HCT116 (cell line): ENCODE measurements around the gene GPR146. TPM values are rescaled to one million over a fixed set of nuclear protein-coding genes. Genes with fewer than 3 reads are reported as not detected.

Source experiments
- ATAC-seq: fragments of 200-7000 bp; cut with Tn5 transposase; 2 replicates; pipeline ENCODE4 v1.9.1; 2020; ENCODE audit warnings: mild to moderate bottlenecking, moderate library complexity
- BruUV-seq: library from RNA; stranded (reverse); fragments of 400-500 nt; replicated peaks from 2 replicates; lab custom pipeline; 2021; lab: Mats Ljungman, UMichigan
- CTCF ChIA-PET: fragments of 300-600 bp; sonication (Branson Sonifier 250); formaldehyde crosslinking; loops from one replicate; lab custom pipeline; 2021; ENCODE audit warnings: antibody characterized with exemption; lab: Charles Lee
- POLR2A ChIA-PET: fragments of 300-600, 350-600 bp; sonication (Branson Sonifier 250); formaldehyde crosslinking; loops from one replicate; lab custom pipeline; 2021; ENCODE audit warnings: antibody characterized with exemption; lab: Charles Lee
- RAD21 ChIA-PET, 2 experiments: fragments of 300-600 bp; sonication (Branson Sonifier 250); formaldehyde crosslinking; loops; one replicate each; lab custom pipeline; 2023; ENCODE audit warnings: low total read pairs in 2 of 2; ENCODE audit not compliant: uncharacterized antibody in 2 of 2, unreplicated experiment in 2 of 2, low non-redundant PET in 1 of 2; lab: Charles Lee
- DNase-seq: peaks from one replicate; pipeline ENCODE4 v3.0.0-alpha.2; 2010; ENCODE audit warnings: low read depth, low spot score
- H2AFZ ChIP-seq: fragments of 200-600 bp; shearing (Covaris generic), sonication (generic); 2 replicates; pipeline ENCODE4 v1.6.1; 2017; ENCODE audit warnings: low read depth, mixed run types, mixed read lengths, antibody characterized with exemption, low read length; ENCODE audit not compliant: poor library complexity, severe bottlenecking
- H3K27ac ChIP-seq: 2 replicates; pipeline ENCODE4 v1.5.1; 2012; ENCODE audit warnings: low read depth, low read length
- H3K27me3 ChIP-seq: fragments of 200-600 bp; sonication (generic); 2 replicates; pipeline ENCODE4 v1.6.1; 2016; ENCODE audit warnings: mixed run types, low read length, mixed read lengths; ENCODE audit not compliant: insufficient read depth
- H3K36me3 ChIP-seq, 2 experiments: fragments of 200-500 bp in 1 of 2; fragments of 200-600 bp in 1 of 2; sonication (Bioruptor generic) in 1 of 2; sonication (generic) in 1 of 2; 2 replicates each; pipeline versions ENCODE4 v1.5.1 to v1.6.1; 2014 to 2016; ENCODE audit warnings: low read length in 2 of 2, inconsistent platforms in 1 of 2, mixed read lengths in 1 of 2, mixed run types in 1 of 2; ENCODE audit not compliant: insufficient read depth in 2 of 2, control insufficient read depth in 1 of 2
- H3K4me1 ChIP-seq, 2 experiments: fragments of 200-600 bp in 1 of 2; sonication (generic) in 1 of 2; 2 replicates each; pipeline versions ENCODE4 v1.5.1 to v1.6.1; 2012 to 2017; ENCODE audit warnings: low read length in 2 of 2, inconsistent platforms in 1 of 2, mild to moderate bottlenecking in 1 of 2, mixed read lengths in 1 of 2, mixed run types in 1 of 2, moderate library complexity in 1 of 2; ENCODE audit not compliant: insufficient read depth in 2 of 2, control insufficient read depth in 1 of 2
- H3K4me2 ChIP-seq: fragments of 200-600 bp; sonication (generic); 2 replicates; pipeline ENCODE4 v1.6.1; 2017; ENCODE audit warnings: mixed run types, low read length, mixed read lengths
- H3K4me3 ChIP-seq, 2 experiments: fragments of 200-600 bp in 1 of 2; sonication (generic) in 1 of 2; replicated peaks in 1 of 2; 2 replicates each; pipeline ENCODE4 v1.5.1; 2011 to 2016; ENCODE audit warnings: low read length in 2 of 2, control low read depth in 1 of 2, low read depth in 1 of 2, mild to moderate bottlenecking in 1 of 2, mixed read lengths in 1 of 2, mixed run types in 1 of 2
- H3K79me2 ChIP-seq: fragments of 200-600 bp; sonication (generic); 2 replicates; pipeline ENCODE4 v1.6.1; 2017; ENCODE audit warnings: mild to moderate bottlenecking, mixed run types, low read length, moderate library complexity, mixed read lengths; ENCODE audit not compliant: insufficient read depth
- H3K9ac ChIP-seq: fragments of 200-600 bp; sonication (generic); 2 replicates; pipeline ENCODE4 v1.6.1; 2016; ENCODE audit warnings: low read length, mixed read lengths
- H3K9me2 ChIP-seq: fragments of 200-600 bp; sonication (generic), shearing (Covaris generic); 2 replicates; pipeline ENCODE4 v1.6.1; 2017; ENCODE audit warnings: mixed run types, mild to moderate bottlenecking, moderate library complexity; ENCODE audit not compliant: insufficient read depth
- H3K9me3 ChIP-seq, 2 experiments: fragments of 200-500 bp in 1 of 2; fragments of 200-600 bp in 1 of 2; sonication (Bioruptor generic) in 1 of 2; sonication (generic) in 1 of 2; 2 replicates each; pipeline ENCODE4 v1.6.1; 2014 to 2017; ENCODE audit warnings: low read length in 2 of 2, mixed read lengths in 2 of 2, inconsistent platforms in 1 of 2, low read depth in 1 of 2, mild to moderate bottlenecking in 1 of 2, mixed run types in 1 of 2, moderate library complexity in 1 of 2; ENCODE audit not compliant: control insufficient read depth in 1 of 2, insufficient read depth in 1 of 2
- H4K20me1 ChIP-seq: fragments of 200-600 bp; sonication (generic), shearing (Covaris generic); 2 replicates; pipeline ENCODE4 v1.6.1; 2017; ENCODE audit warnings: mixed run types, mild to moderate bottlenecking, moderate library complexity; ENCODE audit not compliant: insufficient read depth
- CBX3 ChIP-seq: IDR thresholded peaks from 2 replicates; pipeline ENCODE4 v1.6.1; 2012; ENCODE audit warnings: low read depth
- EZH2phosphoT487 ChIP-seq: fragments of 200-600 bp; IDR thresholded peaks from 2 replicates; pipeline ENCODE4 v1.6.1; 2018; ENCODE audit warnings: antibody characterized with exemption, borderline replicate concordance
- FOSL1 ChIP-seq: IDR thresholded peaks from 2 replicates; pipeline ENCODE4 v1.6.1; 2012; ENCODE audit warnings: low read depth
- JUND ChIP-seq: IDR thresholded peaks from 2 replicates; pipeline ENCODE4 v1.6.1; 2012
- RAD21 ChIP-seq: IDR thresholded peaks from 2 replicates; pipeline ENCODE4 v1.6.1; 2012; ENCODE audit warnings: low read depth, mild to moderate bottlenecking
- SRF ChIP-seq: IDR thresholded peaks from 2 replicates; pipeline ENCODE4 v1.6.1; 2012; ENCODE audit warnings: low read depth
- TCF7L2 ChIP-seq: IDR thresholded peaks from 2 replicates; pipeline ENCODE4 v1.7.0; 2011; ENCODE audit warnings: borderline replicate concordance, inconsistent platforms; ENCODE audit not compliant: insufficient read depth, insufficient read length; ENCODE audit errors: extremely low read depth
- YY1 ChIP-seq: IDR thresholded peaks from 2 replicates; pipeline ENCODE4 v1.6.1; 2011; ENCODE audit warnings: low read length, low read depth, moderate library complexity, mild to moderate bottlenecking; ENCODE audit not compliant: insufficient replicate concordance; ENCODE audit errors: extremely low read depth
- ZFX ChIP-seq: fragments of 450-650 bp; IDR thresholded peaks from 2 replicates; pipeline ENCODE4 v1.6.1; 2017
- ZNF274 ChIP-seq: fragments of 200-500 bp; sonication (Bioruptor generic); IDR thresholded peaks from 2 replicates; pipeline ENCODE4 v1.6.1; 2014; ENCODE audit warnings: mild to moderate bottlenecking, low read depth, low read length, inconsistent platforms
- intact Hi-C: fragments of 100-400 bp; cut with micrococcal nuclease; formaldehyde crosslinking; loops from 2 replicates; pipeline ENCODE4 v1.10.0; 2022
- total RNA-seq: library from RNA; stranded (reverse); gene quantifications from one replicate; pipeline ENCODE4 v1.2.1, GENCODE V29; 2021; ENCODE audit not compliant: unreplicated experiment
- TF ChIP-seq, protein P1 (sequence below): IDR thresholded peaks from 2 replicates; pipeline ENCODE4 v1.6.1; 2011; ENCODE audit warnings: mild to moderate bottlenecking, low read length, moderate library complexity; ENCODE audit not compliant: insufficient replicate concordance; ENCODE audit errors: extremely low read depth
- TF ChIP-seq, protein P2 (sequence below): IDR thresholded peaks from 2 replicates; pipeline ENCODE4 v1.6.1; 2012; ENCODE audit warnings: low read depth

The GPR146 gene
- total RNA-seq, 1 experiment from 2014 or later, result 2.4 TPM

GRCh38 chr7:1095621-1096155 is 51.3 kb downstream of the GPR146 start:
- no peaks in the 10 kb centered on the region for H4K20me1 ChIP-seq
- peaks cover 18% of the 10 kb centered on the region; the same call in 1 of the 2 replicates for H3K79me2 ChIP-seq
- H3K36me3 ChIP-seq, result 0 out of 4 replicates have a peak, but pooled peaks cover 0 to 2% of the 10 kb centered on the region in 2 experiments
- CTCF ChIA-PET, result no interaction called here
- no peak overlapping the region for H2AFZ ChIP-seq
- no peaks in the 10 kb centered on the region for H3K9me2 ChIP-seq
- POLR2A ChIA-PET, result no interaction called here
- H3K9me3 ChIP-seq, result no peaks in the 10 kb centered on the region
- TF ChIP-seq ZNF274 (no peak), SRF (no peak), YY1 (no peak), FOSL1 (no peak), ZFX (no peak), JUND (no peak), RAD21 (no peak)
- no peaks in the 10 kb centered on the region for H3K27me3 ChIP-seq
- intact Hi-C loops, result no loop called here
- ATAC-seq (no peak), DNase-seq (no peak)
- no TSS peak for BruUV-seq
- H3K4me1 ChIP-seq, result no peaks in the 10 kb centered on the region
- H3K4me3 ChIP-seq, result no peak overlapping the region
- no peak overlapping the region for H3K9ac ChIP-seq
- H3K27ac ChIP-seq, result no peak overlapping the region
- RAD21 ChIA-PET, result no interaction called here
- no peak overlapping the region for H3K4me2 ChIP-seq

GRCh38 chr7:1096156-1097119 is 52.1 kb downstream of the GPR146 start:
- ATAC-seq (no peak), DNase-seq (no peak)
- Histone ChIP-seq H3K79me2 (peaks cover 21% of the 10 kb centered on the region; the same call in 1 of the 2 replicates), H3K9ac (no peak overlapping the region), H3K36me3 (0 out of 4 replicates have a peak, but pooled peaks cover 0 to 2% of the 10 kb centered on the region in 2 experiments), H3K4me1 (no peaks in the 10 kb centered on the region), H3K9me3 (no peaks in the 10 kb centered on the region), H3K4me3 (no peak overlapping the region), H2AFZ (no peak overlapping the region), H3K27ac (no peak overlapping the region), H3K9me2 (no peaks in the 10 kb centered on the region), H4K20me1 (no peaks in the 10 kb centered on the region), H3K27me3 (no peaks in the 10 kb centered on the region), H3K4me2 (no peak overlapping the region)
- ChIA-PET RAD21 (no interaction called here), POLR2A (no interaction called here), CTCF (no interaction called here)
- intact Hi-C loops, result no loop called here
- no TSS peak for BruUV-seq
- TF ChIP-seq EZH2phosphoT487 (no peak), FOSL1 (no peak), SRF (no peak), RAD21 (no peak), YY1 (no peak), CBX3 (no peak), TCF7L2 (no peak)
- TF ChIP-seq, protein P1, sequence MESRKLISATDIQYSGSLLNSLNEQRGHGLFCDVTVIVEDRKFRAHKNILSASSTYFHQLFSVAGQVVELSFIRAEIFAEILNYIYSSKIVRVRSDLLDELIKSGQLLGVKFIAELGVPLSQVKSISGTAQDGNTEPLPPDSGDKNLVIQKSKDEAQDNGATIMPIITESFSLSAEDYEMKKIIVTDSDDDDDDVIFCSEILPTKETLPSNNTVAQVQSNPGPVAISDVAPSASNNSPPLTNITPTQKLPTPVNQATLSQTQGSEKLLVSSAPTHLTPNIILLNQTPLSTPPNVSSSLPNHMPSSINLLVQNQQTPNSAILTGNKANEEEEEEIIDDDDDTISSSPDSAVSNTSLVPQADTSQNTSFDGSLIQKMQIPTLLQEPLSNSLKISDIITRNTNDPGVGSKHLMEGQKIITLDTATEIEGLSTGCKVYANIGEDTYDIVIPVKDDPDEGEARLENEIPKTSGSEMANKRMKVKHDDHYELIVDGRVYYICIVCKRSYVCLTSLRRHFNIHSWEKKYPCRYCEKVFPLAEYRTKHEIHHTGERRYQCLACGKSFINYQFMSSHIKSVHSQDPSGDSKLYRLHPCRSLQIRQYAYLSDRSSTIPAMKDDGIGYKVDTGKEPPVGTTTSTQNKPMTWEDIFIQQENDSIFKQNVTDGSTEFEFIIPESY, result no peak
- TF ChIP-seq, protein P2, sequence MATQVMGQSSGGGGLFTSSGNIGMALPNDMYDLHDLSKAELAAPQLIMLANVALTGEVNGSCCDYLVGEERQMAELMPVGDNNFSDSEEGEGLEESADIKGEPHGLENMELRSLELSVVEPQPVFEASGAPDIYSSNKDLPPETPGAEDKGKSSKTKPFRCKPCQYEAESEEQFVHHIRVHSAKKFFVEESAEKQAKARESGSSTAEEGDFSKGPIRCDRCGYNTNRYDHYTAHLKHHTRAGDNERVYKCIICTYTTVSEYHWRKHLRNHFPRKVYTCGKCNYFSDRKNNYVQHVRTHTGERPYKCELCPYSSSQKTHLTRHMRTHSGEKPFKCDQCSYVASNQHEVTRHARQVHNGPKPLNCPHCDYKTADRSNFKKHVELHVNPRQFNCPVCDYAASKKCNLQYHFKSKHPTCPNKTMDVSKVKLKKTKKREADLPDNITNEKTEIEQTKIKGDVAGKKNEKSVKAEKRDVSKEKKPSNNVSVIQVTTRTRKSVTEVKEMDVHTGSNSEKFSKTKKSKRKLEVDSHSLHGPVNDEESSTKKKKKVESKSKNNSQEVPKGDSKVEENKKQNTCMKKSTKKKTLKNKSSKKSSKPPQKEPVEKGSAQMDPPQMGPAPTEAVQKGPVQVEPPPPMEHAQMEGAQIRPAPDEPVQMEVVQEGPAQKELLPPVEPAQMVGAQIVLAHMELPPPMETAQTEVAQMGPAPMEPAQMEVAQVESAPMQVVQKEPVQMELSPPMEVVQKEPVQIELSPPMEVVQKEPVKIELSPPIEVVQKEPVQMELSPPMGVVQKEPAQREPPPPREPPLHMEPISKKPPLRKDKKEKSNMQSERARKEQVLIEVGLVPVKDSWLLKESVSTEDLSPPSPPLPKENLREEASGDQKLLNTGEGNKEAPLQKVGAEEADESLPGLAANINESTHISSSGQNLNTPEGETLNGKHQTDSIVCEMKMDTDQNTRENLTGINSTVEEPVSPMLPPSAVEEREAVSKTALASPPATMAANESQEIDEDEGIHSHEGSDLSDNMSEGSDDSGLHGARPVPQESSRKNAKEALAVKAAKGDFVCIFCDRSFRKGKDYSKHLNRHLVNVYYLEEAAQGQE, result no peak
